GM12873 (cell line): Measurements from ENCODE around the gene PSMC3IP.
A peak's percentile ranks its signal among the peaks of the same experiment; 100 is the strongest.

Experiments used
- TF ChIP-seq, protein P1 (sequence below): IDR thresholded peaks from 2 replicates; pipeline ENCODE4 v1.5.1; 2012; ENCODE audit warnings: low read depth, mild to moderate bottlenecking, moderate library complexity, low read length, control low read depth; ENCODE audit not compliant: insufficient read depth; ENCODE audit errors: missing control alignments

Gene PSMC3IP, protein sequence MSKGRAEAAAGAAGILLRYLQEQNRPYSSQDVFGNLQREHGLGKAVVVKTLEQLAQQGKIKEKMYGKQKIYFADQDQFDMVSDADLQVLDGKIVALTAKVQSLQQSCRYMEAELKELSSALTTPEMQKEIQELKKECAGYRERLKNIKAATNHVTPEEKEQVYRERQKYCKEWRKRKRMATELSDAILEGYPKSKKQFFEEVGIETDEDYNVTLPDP

DNA sequence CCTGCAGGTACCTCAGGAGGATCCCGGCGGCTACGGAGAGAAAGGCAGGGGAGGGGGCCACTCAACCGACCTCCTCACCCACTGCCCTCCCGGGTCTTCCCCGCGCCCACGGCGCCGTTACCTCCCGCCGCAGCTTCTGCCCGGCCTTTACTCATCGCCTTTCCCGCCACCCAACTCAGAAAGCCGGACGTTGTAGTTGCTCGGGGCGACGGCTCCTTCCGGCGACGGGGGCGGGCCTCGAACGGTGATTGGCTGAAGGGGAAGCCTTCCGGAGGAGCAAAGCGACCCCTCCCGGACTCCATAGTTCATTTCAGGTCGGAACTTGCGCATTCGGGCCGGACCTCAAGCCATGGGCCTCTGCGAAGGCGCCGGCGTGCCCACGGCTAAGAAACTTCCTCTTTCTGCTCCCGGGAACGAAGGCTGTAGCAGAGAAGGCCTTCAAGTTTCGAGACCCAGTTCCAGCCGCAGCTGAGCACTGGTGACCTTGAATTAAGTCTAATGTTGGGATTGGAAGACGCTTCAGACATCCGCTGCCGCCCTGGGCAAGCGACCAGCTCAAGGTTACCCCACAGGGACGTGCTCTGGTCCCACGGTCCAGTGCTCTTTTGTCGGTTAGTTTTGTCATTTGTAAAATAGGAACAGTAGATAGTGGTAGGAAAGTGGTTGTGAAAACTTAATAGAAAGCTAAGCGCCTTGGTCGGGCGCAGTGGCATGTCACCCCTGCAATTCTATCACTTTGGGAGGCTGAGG lies at the start of gene PSMC3IP:
Gene PSMC3IP (minus strand): TSS at position 198 of the 750 bp plus-strand sequence. CDS start 43 bp downstream, at position 155.
- TF ChIP-seq, protein P1, sequence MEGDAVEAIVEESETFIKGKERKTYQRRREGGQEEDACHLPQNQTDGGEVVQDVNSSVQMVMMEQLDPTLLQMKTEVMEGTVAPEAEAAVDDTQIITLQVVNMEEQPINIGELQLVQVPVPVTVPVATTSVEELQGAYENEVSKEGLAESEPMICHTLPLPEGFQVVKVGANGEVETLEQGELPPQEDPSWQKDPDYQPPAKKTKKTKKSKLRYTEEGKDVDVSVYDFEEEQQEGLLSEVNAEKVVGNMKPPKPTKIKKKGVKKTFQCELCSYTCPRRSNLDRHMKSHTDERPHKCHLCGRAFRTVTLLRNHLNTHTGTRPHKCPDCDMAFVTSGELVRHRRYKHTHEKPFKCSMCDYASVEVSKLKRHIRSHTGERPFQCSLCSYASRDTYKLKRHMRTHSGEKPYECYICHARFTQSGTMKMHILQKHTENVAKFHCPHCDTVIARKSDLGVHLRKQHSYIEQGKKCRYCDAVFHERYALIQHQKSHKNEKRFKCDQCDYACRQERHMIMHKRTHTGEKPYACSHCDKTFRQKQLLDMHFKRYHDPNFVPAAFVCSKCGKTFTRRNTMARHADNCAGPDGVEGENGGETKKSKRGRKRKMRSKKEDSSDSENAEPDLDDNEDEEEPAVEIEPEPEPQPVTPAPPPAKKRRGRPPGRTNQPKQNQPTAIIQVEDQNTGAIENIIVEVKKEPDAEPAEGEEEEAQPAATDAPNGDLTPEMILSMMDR = peak; percentile 67

DNA sequence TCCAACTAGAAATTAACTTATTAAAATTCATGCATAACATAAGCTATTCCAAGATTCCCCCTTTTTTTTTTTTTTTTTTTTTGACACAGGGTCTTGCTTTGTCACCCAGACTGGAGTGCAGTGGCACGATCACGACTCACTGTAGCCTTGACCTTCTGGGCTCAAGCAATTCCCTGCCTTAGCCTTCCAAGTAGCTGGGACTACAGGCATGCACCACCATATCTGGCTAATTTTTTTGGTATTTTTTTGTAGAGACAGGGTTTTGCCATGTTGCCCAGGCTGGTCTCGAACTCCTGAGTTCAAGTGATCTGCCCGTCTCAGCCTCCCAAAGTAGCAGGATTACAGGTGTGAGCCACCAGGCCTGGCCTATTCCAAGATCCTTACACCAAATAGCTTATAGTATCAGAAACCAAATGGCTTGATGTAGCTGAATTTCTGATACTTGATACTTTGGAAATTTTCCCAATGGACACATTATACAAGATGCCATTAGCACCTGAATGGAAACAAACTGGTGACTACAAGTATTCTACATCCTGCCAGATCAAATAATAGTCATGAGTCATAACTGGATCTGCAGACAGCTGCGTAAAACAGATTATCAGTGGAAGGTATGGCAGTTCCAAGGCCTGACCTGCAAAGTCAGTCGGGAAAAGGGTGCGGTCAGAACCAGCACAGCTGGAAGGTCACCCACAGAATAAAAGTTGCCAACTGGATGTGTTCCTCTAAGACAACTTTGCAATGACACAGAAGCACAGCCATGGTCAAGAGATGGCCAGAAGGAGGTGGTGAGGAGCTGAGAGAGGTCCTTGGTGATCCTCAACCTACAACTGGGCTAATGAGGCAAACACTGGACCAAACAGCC lies 46.4 kb upstream of the PSMC3IP start:
- TF ChIP-seq, protein P1 = no peak

DNA sequence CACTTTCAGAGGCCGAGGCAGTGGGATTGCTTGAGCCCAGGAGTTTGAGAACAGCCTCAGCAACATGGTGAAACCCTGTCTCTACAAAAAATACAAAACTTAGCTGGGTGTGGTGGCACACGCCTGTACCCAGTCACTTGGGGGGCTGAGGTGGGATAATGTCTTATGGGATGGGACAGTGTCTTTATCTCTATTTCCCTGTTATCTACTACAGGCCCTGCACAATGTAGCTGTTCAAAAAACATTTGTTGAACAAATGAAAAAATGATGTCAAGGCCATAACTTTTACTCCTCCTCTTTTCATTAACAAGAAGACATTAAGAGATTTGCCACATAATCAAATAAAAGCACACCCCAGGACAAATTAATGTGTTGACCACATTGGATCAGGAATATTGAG lies 45.7 kb upstream of the PSMC3IP start:
- TF ChIP-seq, protein P1 = no peak

DNA sequence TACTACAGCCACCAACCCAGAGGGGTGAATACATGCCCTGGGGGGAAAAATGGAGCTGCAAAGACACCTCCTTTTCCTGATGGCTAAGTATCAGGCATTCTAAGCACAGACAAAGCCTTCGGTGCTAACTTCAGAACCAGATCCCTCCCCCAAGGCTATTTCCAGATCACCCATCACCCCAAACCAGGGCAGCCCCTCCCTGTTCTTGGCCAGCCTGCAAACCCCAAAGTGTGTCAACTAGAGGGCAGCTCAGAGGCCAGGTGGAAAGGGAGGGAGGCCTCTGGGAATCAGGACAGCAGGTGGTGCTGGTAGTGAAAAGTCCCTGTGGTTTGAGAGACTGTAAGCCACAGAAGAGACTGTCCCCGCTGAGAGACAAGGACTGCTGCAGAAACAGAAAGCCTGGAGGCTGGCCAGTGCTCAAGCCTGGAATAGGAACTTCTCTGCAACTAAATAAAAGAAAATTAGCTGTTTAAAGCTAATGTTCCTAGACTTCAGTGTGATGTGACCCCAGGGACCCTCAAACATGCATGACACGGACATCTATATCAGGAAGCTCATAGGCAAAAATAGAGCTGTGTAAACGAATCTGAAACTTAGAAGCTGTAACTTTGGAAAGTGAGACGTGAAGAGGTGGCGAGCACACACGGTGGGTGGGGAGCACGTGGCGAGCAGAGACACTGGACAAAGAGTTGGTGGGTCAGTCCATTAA lies 41.1 kb upstream of the PSMC3IP start:
- TF ChIP-seq, protein P1 = peak; percentile 49

DNA sequence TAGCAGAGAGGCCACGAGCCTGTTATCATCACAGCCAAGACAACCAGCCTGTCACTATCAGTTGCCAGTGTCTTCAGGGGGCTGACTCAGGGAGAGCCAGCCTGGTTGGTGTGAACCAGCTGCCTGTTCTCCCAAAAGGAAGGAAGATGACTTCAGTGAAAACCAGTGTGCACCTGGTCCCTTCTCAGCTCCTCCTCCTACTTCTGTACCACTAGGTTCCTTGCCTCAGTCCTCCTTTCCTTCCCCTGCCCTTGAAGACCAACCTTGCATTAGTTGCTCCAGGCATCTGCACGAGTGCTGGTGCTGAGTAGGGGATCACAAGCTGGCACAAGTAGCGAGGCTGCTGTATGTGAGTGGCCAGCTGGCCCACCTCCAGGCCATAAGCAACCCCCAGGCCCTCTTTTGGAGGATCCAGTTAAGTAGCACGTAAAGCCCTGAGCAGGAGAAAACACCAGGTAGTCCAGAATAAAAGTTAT lies 40.5 kb upstream of the PSMC3IP start:
- TF ChIP-seq, protein P1 = no peak

DNA sequence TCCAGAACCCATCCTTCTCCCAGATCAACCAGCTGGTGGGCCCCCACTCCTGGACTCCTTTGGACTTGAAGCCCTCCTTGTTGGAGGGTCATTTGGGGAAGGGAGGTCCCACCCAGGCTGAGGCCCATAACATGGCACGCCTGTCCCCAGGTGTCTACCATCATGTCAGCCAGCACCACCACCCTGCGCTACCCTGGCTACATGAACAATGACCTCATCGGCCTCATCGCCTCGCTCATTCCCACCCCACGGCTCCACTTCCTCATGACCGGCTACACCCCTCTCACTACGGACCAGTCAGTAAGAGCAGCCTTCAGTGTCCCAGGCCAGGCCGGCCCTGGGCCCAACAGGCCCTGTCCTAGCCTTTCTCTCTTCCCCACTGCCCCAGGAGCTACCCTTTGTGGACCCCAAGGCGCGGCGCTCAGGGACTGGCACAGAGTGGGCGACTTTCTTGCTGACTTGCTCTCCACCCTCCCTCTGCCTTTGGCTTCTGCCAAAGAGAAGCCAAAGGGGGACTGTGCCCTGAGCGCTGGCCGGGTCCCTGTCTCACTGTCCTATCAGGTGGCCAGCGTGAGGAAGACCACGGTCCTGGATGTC lies 36.3 kb upstream of the PSMC3IP start:
- TF ChIP-seq, protein P1 = no peak
